Sigmoid colon (tissue), 7 donors: ENCODE results near the gene GPC6. TPM values are rescaled to one million over a fixed set of nuclear protein-coding genes. Genes with fewer than 3 reads are reported as not detected.
A peak's percentile ranks its signal among the peaks of the same experiment; 100 is the strongest.

Source experiments
- DNase-seq: peaks from one replicate; pipeline ENCODE4 v3.0.0-alpha.2; 2019
- H3K27ac ChIP-seq, 4 donors: fragments of 200-600 bp; sonication (generic); one replicate each; pipeline ENCODE4 v1.5.1; 2016 to 2019; ENCODE audit warnings: mild to moderate bottlenecking in 1 of 4
- H3K27me3 ChIP-seq, 3 donors: fragments of 200-600 bp; sonication (generic); one replicate each; pipeline ENCODE4 v1.5.1; 2019; ENCODE audit warnings: mild to moderate bottlenecking in 1 of 3
- H3K36me3 ChIP-seq, 4 donors: fragments of 200-600 bp; sonication (generic); one replicate each; pipeline ENCODE4 v1.5.1; 2016 to 2019
- H3K4me1 ChIP-seq, 4 donors: fragments of 200-600 bp; sonication (generic); one replicate each; pipeline ENCODE4 v1.5.1; 2017 to 2019
- H3K4me3 ChIP-seq, 4 donors: fragments of 200-600 bp; sonication (generic); one replicate each; pipeline ENCODE4 v1.5.1; 2017 to 2019; ENCODE audit warnings: mild to moderate bottlenecking in 2 of 4, moderate library complexity in 1 of 4
- H3K9me3 ChIP-seq, 4 donors: fragments of 200-600 bp in 3 of 4; sonication (generic) in 3 of 4; one replicate each; pipeline versions ENCODE4 v1.5.1 to v1.6.1; 2013 to 2019
- CTCF ChIP-seq, 4 experiments: fragments of 450-650 bp in 3 of 4; fragments of 200-600 bp in 1 of 4; IDR thresholded peaks; one replicate each; pipeline ENCODE4 v1.5.1; 2016 to 2019; ENCODE audit warnings: antibody characterized with exemption in 4 of 4, mild to moderate bottlenecking in 3 of 4, moderate library complexity in 2 of 4
- EP300 ChIP-seq, 4 donors: sonication (generic); formaldehyde crosslinking; IDR thresholded peaks; one replicate each; pipeline ENCODE4 v1.6.1; 2017; ENCODE audit warnings: antibody characterized with exemption in 4 of 4
- POLR2A ChIP-seq, 2 donors: fragments of 450-650 bp; IDR thresholded peaks; one replicate each; pipeline ENCODE4 v1.6.1; 2016; ENCODE audit warnings: antibody characterized with exemption in 2 of 2, mild to moderate bottlenecking in 2 of 2, moderate library complexity in 2 of 2
- POLR2AphosphoS5 ChIP-seq, 4 donors: sonication (generic); formaldehyde crosslinking; IDR thresholded peaks; one replicate each; pipeline ENCODE4 v1.6.1; 2017; ENCODE audit warnings: antibody characterized with exemption in 4 of 4
- WGBS, 2 donors: extraction: QIAGEN DNeasy Blood & Tissue Kit; methylation state at CpG; one replicate each; pipeline ENCODE4 v1.1.7; 2013; 5-methylcytosine and 5-hydroxymethylcytosine counted together
- intact Hi-C: fragments of 100-400 bp; cut with DNase I; formaldehyde crosslinking; loops from one replicate; pipeline ENCODE4 v1.15.1; 2023
- polyA plus RNA-seq, 3 donors: library from polyadenylated mRNA; stranded (reverse); fragments of 200-250 nt; gene quantifications; one replicate each; pipeline ENCODE4 v1.2.3, GENCODE V29; 2013
- total RNA-seq, 4 donors: library from RNA; depleted of rRNA; stranded (reverse); fragments of >200 nt; gene quantifications; one replicate each; pipeline ENCODE4 v1.1.0, GENCODE V29; 2016
- donor health status: healthy with polysubstance abuse.
- donor health status: Bipolar disorder and iron deficiency.
- donor health status: healthy.

GPC6 gene
- total and polyA plus RNA-seq, 7 donors, result 0.23 to 27.5 (median 14.4) TPM

GRCh38 chr13:94123557-94123956, 897.0 kb downstream of the GPC6 start:
- no peak overlapping the region for H3K4me3 ChIP-seq
- H3K27me3 ChIP-seq, result no peaks in the 10 kb centered on the region
- no peak overlapping the region for H3K27ac ChIP-seq
- intact Hi-C loops, result no loop called here
- peaks cover 0 to 9% (median 5%) of the 10 kb centered on the region in 4 donors for H3K4me1 ChIP-seq
- no peak for TF ChIP-seq POLR2A (IDR thresholded peaks at IDR 0.05)
- no peak for TF ChIP-seq EP300 (IDR thresholded peaks at IDR 0.05)
- no peak for TF ChIP-seq CTCF (IDR thresholded peaks at IDR 0.05)
- TF ChIP-seq POLR2AphosphoS5 (IDR thresholded peaks at IDR 0.05), result no peak
- H3K36me3 ChIP-seq, result no peaks in the 10 kb centered on the region
- H3K9me3 ChIP-seq, result no peaks in the 10 kb centered on the region
- DNase-seq, result no peak
- WGBS, 2 donors, result 13 to 56% methylated on average over 1 of the region's 1 CpG

GRCh38 chr13:94128430-94128829, 901.8 kb downstream of the GPC6 start:
- TF ChIP-seq POLR2A (IDR thresholded peaks at IDR 0.05), result no peak
- peak in 2 of 4 donors; percentile 38 to 51 for TF ChIP-seq POLR2AphosphoS5 (IDR thresholded peaks at IDR 0.05)
- TF ChIP-seq EP300 (IDR thresholded peaks at IDR 0.05), result no peak
- Histone ChIP-seq H3K36me3 (no peaks in the 10 kb centered on the region), H3K9me3 (no peaks in the 10 kb centered on the region), H3K4me3 (no peak overlapping the region), H3K27me3 (no peaks in the 10 kb centered on the region), H3K4me1 (peaks cover 0 to 31% (median 16%) of the 10 kb centered on the region in 4 donors), H3K27ac (peak overlapping the region in 1 of 4 donors; percentile 24)
- 53 to 65% methylated on average over 4 of the region's 4 CpGs for WGBS, 2 donors
- intact Hi-C loops, result no loop called here
- DNase-seq, result peak; percentile 68

GRCh38 chr13:94129490-94129894, 902.9 kb downstream of the GPC6 start:
- no peak for TF ChIP-seq POLR2AphosphoS5 (IDR thresholded peaks at IDR 0.05)
- TF ChIP-seq EP300 (IDR thresholded peaks at IDR 0.05), result no peak
- no peak for TF ChIP-seq CTCF (IDR thresholded peaks at IDR 0.05)
- no peak for TF ChIP-seq POLR2A (IDR thresholded peaks at IDR 0.05)
- intact Hi-C loops, result no loop called here
- H3K36me3 ChIP-seq, result no peaks in the 10 kb centered on the region
- no peak for DNase-seq
- no peak overlapping the region for H3K4me3 ChIP-seq
- H3K4me1 ChIP-seq, result peaks cover 0 to 38% (median 21%) of the 10 kb centered on the region in 4 donors
- WGBS, 2 donors, result 88 to 92% methylated on average over 2 of the region's 2 CpGs
- no peaks in the 10 kb centered on the region for H3K9me3 ChIP-seq
- no peak overlapping the region for H3K27ac ChIP-seq
- no peaks in the 10 kb centered on the region for H3K27me3 ChIP-seq

GRCh38 chr13:94138831-94139230, 912.2 kb downstream of the GPC6 start:
- 76 to 87% methylated on average over 4 of the region's 4 CpGs for WGBS, 2 donors
- no peaks in the 10 kb centered on the region for H3K27me3 ChIP-seq
- TF ChIP-seq POLR2AphosphoS5 (IDR thresholded peaks at IDR 0.05) (no peak), CTCF (IDR thresholded peaks at IDR 0.05) (no peak), POLR2A (IDR thresholded peaks at IDR 0.05) (no peak), EP300 (IDR thresholded peaks at IDR 0.05) (no peak)
- peaks cover 0 to 17% (median 7%) of the 10 kb centered on the region in 4 donors for H3K4me1 ChIP-seq
- no peak overlapping the region for H3K4me3 ChIP-seq
- no peak overlapping the region for H3K27ac ChIP-seq
- intact Hi-C loops, result no loop called here
- H3K36me3 ChIP-seq, result no peaks in the 10 kb centered on the region
- no peak for DNase-seq
- H3K9me3 ChIP-seq, result no peaks in the 10 kb centered on the region

- TF ChIP-seq EP300 (IDR thresholded peaks at IDR 0.05) (no peak), POLR2AphosphoS5 (IDR thresholded peaks at IDR 0.05) (no peak), CTCF (IDR thresholded peaks at IDR 0.05) (no peak), POLR2A (IDR thresholded peaks at IDR 0.05) (no peak)
- Histone ChIP-seq H3K9me3 (no peaks in the 10 kb centered on the region), H3K4me1 (peaks cover 0 to 11% (median 1%) of the 10 kb centered on the region in 4 donors), H3K36me3 (no peaks in the 10 kb centered on the region), H3K27ac (no peak overlapping the region), H3K4me3 (no peak overlapping the region), H3K27me3 (no peaks in the 10 kb centered on the region)
- intact Hi-C loops, result no loop called here
- 91 to 100% methylated on average over 1 of the region's 1 CpG for WGBS, 2 donors
- DNase-seq, result no peak
These were observed 912.9 kb downstream of the GPC6 start for GRCh38 chr13:94139393-94139995.
